Measurements from ENCODE around the gene LARP7. TPM values are rescaled to one million over a fixed set of nuclear protein-coding genes. Genes with fewer than 3 reads are reported as not detected.

Gene LARP7
- total and polyA plus RNA-seq, 2 of the 8 experiments (the other 6 are each of a cell fraction or from before 2014, with no cell fraction given), result 9.3 to 38.3 TPM

DNA sequence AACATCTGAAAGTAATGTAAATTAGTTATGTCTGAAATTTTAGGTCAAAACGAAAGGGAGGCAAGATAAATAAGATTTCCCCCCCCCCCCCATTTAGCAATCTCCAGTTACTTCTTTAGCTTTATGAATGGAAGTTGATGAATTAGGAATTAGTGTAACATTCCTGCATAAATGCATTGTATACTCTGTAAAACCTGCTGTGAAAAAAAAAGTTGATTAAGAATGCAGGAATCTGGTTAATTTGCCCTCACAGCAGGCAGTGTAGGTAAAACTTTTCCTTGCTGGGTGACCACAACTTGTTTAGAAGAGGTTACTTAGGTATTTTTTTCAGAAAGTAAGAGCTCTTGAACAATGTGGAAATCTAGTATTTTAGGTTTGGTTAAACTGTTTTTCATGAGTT, 15.3 kb downstream of the LARP7 start (continued):
- TF ChIP-seq EGR1 (IDR thresholded peaks at IDR 0.05; ENCODE audit: borderline replicate concordance, low read depth, low read length) (0 out of 2 replicates have a peak, but pooled peaks have one; percentile 27), SP1 (IDR thresholded peaks at IDR 0.05; ENCODE audit: low read depth, low read length) (peak; percentile 97), TBP (IDR thresholded peaks at IDR 0.05; ENCODE audit: low read depth, low read length) (peak; percentile 65; the same call in 1 of the 2 replicates), TAF1 (IDR thresholded peaks at IDR 0.05; ENCODE audit: low read depth, low read length) (no peak), SUZ12 (IDR thresholded peaks at IDR 0.05; ENCODE audit: low read length) (no peak), YY1 (IDR thresholded peaks at IDR 0.05; ENCODE audit: low read depth, low read length) (no peak), ASH2L (IDR thresholded peaks at IDR 0.05; ENCODE audit: low read length) (no peak), POLR2AphosphoS5 (IDR thresholded peaks at IDR 0.05; ENCODE audit: low read depth, low read length) (no peak), MAFK (IDR thresholded peaks at IDR 0.05; ENCODE audit: low read depth, low read length) (no peak), EP300 (IDR thresholded peaks at IDR 0.05; ENCODE audit: borderline replicate concordance in 1 of 2, low read depth in 2 of 2, low read length in 2 of 2) (peak in 1 of 2 experiments; percentile 98; a peak in 2 of 3 replicates), SIRT6 (IDR thresholded peaks at IDR 0.05; ENCODE audit: low read length) (no peak)
- TF ChIP-seq, protein P1, sequence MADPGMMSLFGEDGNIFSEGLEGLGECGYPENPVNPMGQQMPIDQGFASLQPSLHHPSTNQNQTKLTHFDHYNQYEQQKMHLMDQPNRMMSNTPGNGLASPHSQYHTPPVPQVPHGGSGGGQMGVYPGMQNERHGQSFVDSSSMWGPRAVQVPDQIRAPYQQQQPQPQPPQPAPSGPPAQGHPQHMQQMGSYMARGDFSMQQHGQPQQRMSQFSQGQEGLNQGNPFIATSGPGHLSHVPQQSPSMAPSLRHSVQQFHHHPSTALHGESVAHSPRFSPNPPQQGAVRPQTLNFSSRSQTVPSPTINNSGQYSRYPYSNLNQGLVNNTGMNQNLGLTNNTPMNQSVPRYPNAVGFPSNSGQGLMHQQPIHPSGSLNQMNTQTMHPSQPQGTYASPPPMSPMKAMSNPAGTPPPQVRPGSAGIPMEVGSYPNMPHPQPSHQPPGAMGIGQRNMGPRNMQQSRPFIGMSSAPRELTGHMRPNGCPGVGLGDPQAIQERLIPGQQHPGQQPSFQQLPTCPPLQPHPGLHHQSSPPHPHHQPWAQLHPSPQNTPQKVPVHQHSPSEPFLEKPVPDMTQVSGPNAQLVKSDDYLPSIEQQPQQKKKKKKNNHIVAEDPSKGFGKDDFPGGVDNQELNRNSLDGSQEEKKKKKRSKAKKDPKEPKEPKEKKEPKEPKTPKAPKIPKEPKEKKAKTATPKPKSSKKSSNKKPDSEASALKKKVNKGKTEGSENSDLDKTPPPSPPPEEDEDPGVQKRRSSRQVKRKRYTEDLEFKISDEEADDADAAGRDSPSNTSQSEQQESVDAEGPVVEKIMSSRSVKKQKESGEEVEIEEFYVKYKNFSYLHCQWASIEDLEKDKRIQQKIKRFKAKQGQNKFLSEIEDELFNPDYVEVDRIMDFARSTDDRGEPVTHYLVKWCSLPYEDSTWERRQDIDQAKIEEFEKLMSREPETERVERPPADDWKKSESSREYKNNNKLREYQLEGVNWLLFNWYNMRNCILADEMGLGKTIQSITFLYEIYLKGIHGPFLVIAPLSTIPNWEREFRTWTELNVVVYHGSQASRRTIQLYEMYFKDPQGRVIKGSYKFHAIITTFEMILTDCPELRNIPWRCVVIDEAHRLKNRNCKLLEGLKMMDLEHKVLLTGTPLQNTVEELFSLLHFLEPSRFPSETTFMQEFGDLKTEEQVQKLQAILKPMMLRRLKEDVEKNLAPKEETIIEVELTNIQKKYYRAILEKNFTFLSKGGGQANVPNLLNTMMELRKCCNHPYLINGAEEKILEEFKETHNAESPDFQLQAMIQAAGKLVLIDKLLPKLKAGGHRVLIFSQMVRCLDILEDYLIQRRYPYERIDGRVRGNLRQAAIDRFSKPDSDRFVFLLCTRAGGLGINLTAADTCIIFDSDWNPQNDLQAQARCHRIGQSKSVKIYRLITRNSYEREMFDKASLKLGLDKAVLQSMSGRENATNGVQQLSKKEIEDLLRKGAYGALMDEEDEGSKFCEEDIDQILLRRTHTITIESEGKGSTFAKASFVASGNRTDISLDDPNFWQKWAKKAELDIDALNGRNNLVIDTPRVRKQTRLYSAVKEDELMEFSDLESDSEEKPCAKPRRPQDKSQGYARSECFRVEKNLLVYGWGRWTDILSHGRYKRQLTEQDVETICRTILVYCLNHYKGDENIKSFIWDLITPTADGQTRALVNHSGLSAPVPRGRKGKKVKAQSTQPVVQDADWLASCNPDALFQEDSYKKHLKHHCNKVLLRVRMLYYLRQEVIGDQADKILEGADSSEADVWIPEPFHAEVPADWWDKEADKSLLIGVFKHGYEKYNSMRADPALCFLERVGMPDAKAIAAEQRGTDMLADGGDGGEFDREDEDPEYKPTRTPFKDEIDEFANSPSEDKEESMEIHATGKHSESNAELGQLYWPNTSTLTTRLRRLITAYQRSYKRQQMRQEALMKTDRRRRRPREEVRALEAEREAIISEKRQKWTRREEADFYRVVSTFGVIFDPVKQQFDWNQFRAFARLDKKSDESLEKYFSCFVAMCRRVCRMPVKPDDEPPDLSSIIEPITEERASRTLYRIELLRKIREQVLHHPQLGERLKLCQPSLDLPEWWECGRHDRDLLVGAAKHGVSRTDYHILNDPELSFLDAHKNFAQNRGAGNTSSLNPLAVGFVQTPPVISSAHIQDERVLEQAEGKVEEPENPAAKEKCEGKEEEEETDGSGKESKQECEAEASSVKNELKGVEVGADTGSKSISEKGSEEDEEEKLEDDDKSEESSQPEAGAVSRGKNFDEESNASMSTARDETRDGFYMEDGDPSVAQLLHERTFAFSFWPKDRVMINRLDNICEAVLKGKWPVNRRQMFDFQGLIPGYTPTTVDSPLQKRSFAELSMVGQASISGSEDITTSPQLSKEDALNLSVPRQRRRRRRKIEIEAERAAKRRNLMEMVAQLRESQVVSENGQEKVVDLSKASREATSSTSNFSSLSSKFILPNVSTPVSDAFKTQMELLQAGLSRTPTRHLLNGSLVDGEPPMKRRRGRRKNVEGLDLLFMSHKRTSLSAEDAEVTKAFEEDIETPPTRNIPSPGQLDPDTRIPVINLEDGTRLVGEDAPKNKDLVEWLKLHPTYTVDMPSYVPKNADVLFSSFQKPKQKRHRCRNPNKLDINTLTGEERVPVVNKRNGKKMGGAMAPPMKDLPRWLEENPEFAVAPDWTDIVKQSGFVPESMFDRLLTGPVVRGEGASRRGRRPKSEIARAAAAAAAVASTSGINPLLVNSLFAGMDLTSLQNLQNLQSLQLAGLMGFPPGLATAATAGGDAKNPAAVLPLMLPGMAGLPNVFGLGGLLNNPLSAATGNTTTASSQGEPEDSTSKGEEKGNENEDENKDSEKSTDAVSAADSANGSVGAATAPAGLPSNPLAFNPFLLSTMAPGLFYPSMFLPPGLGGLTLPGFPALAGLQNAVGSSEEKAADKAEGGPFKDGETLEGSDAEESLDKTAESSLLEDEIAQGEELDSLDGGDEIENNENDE (IDR thresholded peaks at IDR 0.05; ENCODE audit: insufficient replicate concordance, low read length), result peak; percentile 98

Data from H1 (cell line).